Mesenchymal stem cell (in vitro differentiated cells and primary cell): ENCODE results near the gene SLIT3.

ENCODE experiments used
- DNase-seq: peaks from one replicate; pipeline ENCODE4 v3.0.0-alpha.2; 2013
- H2AFZ ChIP-seq: one replicate; pipeline ENCODE4 v1.6.1; 2013; ENCODE audit warnings: low read depth, mild to moderate bottlenecking, control low read depth, inconsistent platforms, low read length, moderate library complexity
- H2AK5ac ChIP-seq: 2 replicates; pipeline ENCODE4 v1.6.1; 2013; ENCODE audit warnings: low read length, moderate library complexity, mild to moderate bottlenecking, inconsistent platforms; ENCODE audit not compliant: severe bottlenecking
- H2BK120ac ChIP-seq: one replicate; pipeline ENCODE4 v1.6.1; 2013; ENCODE audit warnings: low read depth, mild to moderate bottlenecking, inconsistent platforms, low read length, moderate library complexity
- H2BK12ac ChIP-seq, 2 experiments: one replicate each; pipeline ENCODE4 v1.6.1; 2013; ENCODE audit warnings: inconsistent platforms in 2 of 2, low read length in 2 of 2, mild to moderate bottlenecking in 2 of 2, moderate library complexity in 2 of 2, control low read depth in 1 of 2
- H2BK15ac ChIP-seq: one replicate; pipeline ENCODE4 v1.6.1; 2013; ENCODE audit warnings: mild to moderate bottlenecking, low read depth, inconsistent platforms; ENCODE audit not compliant: poor library complexity, severe bottlenecking
- H2BK5ac ChIP-seq: 2 replicates; pipeline ENCODE4 v1.6.1; 2013; ENCODE audit warnings: low read depth, mild to moderate bottlenecking, low read length, control low read depth, inconsistent platforms; ENCODE audit not compliant: poor library complexity, severe bottlenecking
- H3K14ac ChIP-seq, 2 experiments: one replicate each; pipeline ENCODE4 v1.6.1; 2013; ENCODE audit warnings: inconsistent platforms in 2 of 2, low read length in 2 of 2, control low read depth in 1 of 2, mild to moderate bottlenecking in 1 of 2, moderate library complexity in 1 of 2
- H3K18ac ChIP-seq, 2 experiments: one replicate each; pipeline ENCODE4 v1.6.1; 2013; ENCODE audit warnings: inconsistent platforms in 2 of 2, low read length in 2 of 2, control low read depth in 1 of 2, low read depth in 1 of 2, mild to moderate bottlenecking in 1 of 2
- H3K23ac ChIP-seq, 2 experiments: one replicate each; pipeline ENCODE4 v1.6.1; 2013; ENCODE audit warnings: inconsistent platforms in 2 of 2, low read length in 2 of 2, mild to moderate bottlenecking in 2 of 2, moderate library complexity in 2 of 2, control low read depth in 1 of 2
- H3K27ac ChIP-seq: 2 replicates; pipeline ENCODE4 v1.5.1; 2013; ENCODE audit warnings: mild to moderate bottlenecking, moderate library complexity, low read length, control low read depth, inconsistent platforms; ENCODE audit not compliant: poor library complexity, severe bottlenecking
- H3K27me3 ChIP-seq, 2 experiments: 2 replicates each; pipeline versions ENCODE4 v1.6.1 to v1.7.0; 2013; ENCODE audit warnings: low read length in 2 of 2, mild to moderate bottlenecking in 2 of 2, moderate library complexity in 2 of 2, control low read depth in 1 of 2, inconsistent platforms in 1 of 2; ENCODE audit not compliant: control insufficient read depth in 1 of 2, insufficient read depth in 1 of 2
- H3K36me3 ChIP-seq, 2 experiments: 2 replicates each; pipeline versions ENCODE4 v1.6.1 to v1.7.0; 2013; ENCODE audit warnings: low read length in 2 of 2, control low read depth in 1 of 2, inconsistent platforms in 1 of 2, low read depth in 1 of 2, mild to moderate bottlenecking in 1 of 2; ENCODE audit not compliant: insufficient read depth in 2 of 2, control insufficient read depth in 1 of 2
- H3K4ac ChIP-seq, 2 experiments: one replicate each; pipeline ENCODE4 v1.6.1; 2013; ENCODE audit warnings: inconsistent platforms in 2 of 2, low read length in 2 of 2, mild to moderate bottlenecking in 2 of 2, moderate library complexity in 2 of 2, control low read depth in 1 of 2, low read depth in 1 of 2
- H3K4me1 ChIP-seq: 2 replicates; pipeline ENCODE4 v1.6.1; 2013; ENCODE audit warnings: low read depth, low read length, control low read depth; ENCODE audit not compliant: control insufficient read depth, insufficient read depth
- H3K4me2 ChIP-seq: 2 replicates; pipeline ENCODE4 v1.6.1; 2013; ENCODE audit warnings: low read length, mild to moderate bottlenecking, inconsistent platforms; ENCODE audit not compliant: poor library complexity, severe bottlenecking
- H3K4me3 ChIP-seq, 2 experiments: 2 replicates each; pipeline versions ENCODE4 v1.5.1 to v1.7.0; 2013; ENCODE audit warnings: low read length in 2 of 2, mild to moderate bottlenecking in 2 of 2, control low read depth in 1 of 2, low read depth in 1 of 2; ENCODE audit not compliant: insufficient read depth in 1 of 2
- H3K79me1 ChIP-seq: replicated peaks from 2 replicates; pipeline ENCODE4 v1.6.1; 2013; ENCODE audit warnings: mild to moderate bottlenecking, control low read depth, low read length, inconsistent platforms; ENCODE audit not compliant: poor library complexity, severe bottlenecking
- H3K9ac ChIP-seq: 2 replicates; pipeline ENCODE4 v1.7.0; 2013; ENCODE audit warnings: mild to moderate bottlenecking, low read length, moderate library complexity
- H3K9me3 ChIP-seq: 2 replicates; pipeline ENCODE4 v1.7.0; 2013; ENCODE audit warnings: mild to moderate bottlenecking, low read length; ENCODE audit not compliant: control insufficient read depth
- H4K8ac ChIP-seq: one replicate; pipeline ENCODE4 v1.6.1; 2013; ENCODE audit warnings: inconsistent platforms, mild to moderate bottlenecking, low read length, moderate library complexity
- H4K91ac ChIP-seq: one replicate; pipeline ENCODE4 v1.6.1; 2013; ENCODE audit warnings: mild to moderate bottlenecking, low read length, inconsistent platforms
- WGBS: methylation state at CpG from one replicate; pipeline ENCODE4 v1.1.7; 2013; ENCODE audit warnings: mixed read lengths; 5-methylcytosine and 5-hydroxymethylcytosine counted together

SLIT3 gene

GRCh38 chr5:168952196-168952595 is 348.7 kb downstream of the SLIT3 start:
- H3K27ac ChIP-seq: no peak overlapping the region
- H2AK5ac ChIP-seq: no peak overlapping the region
- H3K4ac ChIP-seq: no peak overlapping the region
- H3K36me3 ChIP-seq: peaks cover 0 to 9% of the 10 kb centered on the region in 2 experiments
- H2BK12ac ChIP-seq: no peak overlapping the region
- H3K23ac ChIP-seq: no peak overlapping the region
- H2BK5ac ChIP-seq: no peak overlapping the region
- no peak overlapping the region for H3K9ac ChIP-seq
- H2BK15ac ChIP-seq: no peak overlapping the region
- no peak overlapping the region for H2BK120ac ChIP-seq
- 53% methylated on average over 4 of the region's 6 CpGs for WGBS
- no peak overlapping the region for H4K8ac ChIP-seq
- H3K18ac ChIP-seq: no peak overlapping the region
- no peaks in the 10 kb centered on the region for H3K27me3 ChIP-seq
- no peak overlapping the region for H3K4me3 ChIP-seq
- no peaks in the 10 kb centered on the region for H3K4me1 ChIP-seq
- no peak overlapping the region for H3K4me2 ChIP-seq
- H2AFZ ChIP-seq: no peak overlapping the region
- no peaks in the 10 kb centered on the region for H3K9me3 ChIP-seq
- no peak overlapping the region for H3K14ac ChIP-seq
- H4K91ac ChIP-seq: no peak overlapping the region
- no peak for DNase-seq
- H3K79me1 ChIP-seq: no peaks in the 10 kb centered on the region

GRCh38 chr5:168951769-168952168 is 349.2 kb downstream of the SLIT3 start:
- no peak overlapping the region for H3K9ac ChIP-seq
- no peak overlapping the region for H3K14ac ChIP-seq
- H2BK5ac ChIP-seq: no peak overlapping the region
- no peak for DNase-seq
- H2BK15ac ChIP-seq: no peak overlapping the region
- no peak overlapping the region for H2BK120ac ChIP-seq
- no peak overlapping the region for H3K27ac ChIP-seq
- no peaks in the 10 kb centered on the region for H3K9me3 ChIP-seq
- peaks cover 0 to 9% of the 10 kb centered on the region in 2 experiments for H3K36me3 ChIP-seq
- H4K8ac ChIP-seq: no peak overlapping the region
- no peak overlapping the region for H3K4me3 ChIP-seq
- H3K18ac ChIP-seq: no peak overlapping the region
- H4K91ac ChIP-seq: no peak overlapping the region
- H3K4ac ChIP-seq: no peak overlapping the region
- no peak overlapping the region for H3K23ac ChIP-seq
- no peak overlapping the region for H2BK12ac ChIP-seq
- no peak overlapping the region for H2AFZ ChIP-seq
- H3K4me1 ChIP-seq: no peaks in the 10 kb centered on the region
- H3K4me2 ChIP-seq: no peak overlapping the region
- H3K27me3 ChIP-seq: no peaks in the 10 kb centered on the region
- no peaks in the 10 kb centered on the region for H3K79me1 ChIP-seq
- H2AK5ac ChIP-seq: no peak overlapping the region
- WGBS: 90% methylated on average over 5 of the region's 5 CpGs

DNA sequence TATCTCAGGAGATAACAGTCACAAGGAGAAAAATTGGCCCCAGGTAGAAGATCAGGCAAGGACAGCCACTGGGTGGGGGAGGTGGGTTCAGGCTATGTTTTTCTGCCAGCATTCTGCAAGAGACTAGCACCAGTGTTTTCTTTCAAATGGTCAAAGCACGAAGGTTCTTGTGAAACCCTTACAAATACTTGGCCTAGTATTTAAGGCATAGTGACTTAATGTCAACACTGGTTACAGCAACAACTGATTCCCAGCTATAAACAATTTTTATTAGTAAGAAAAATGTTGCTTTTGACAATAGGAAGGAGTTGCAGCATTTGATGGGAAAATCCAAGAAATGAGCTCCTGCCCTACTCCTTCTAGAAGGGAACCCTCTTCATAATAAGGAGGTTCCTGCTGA is 349.6 kb downstream of the SLIT3 start:
- WGBS: no CpG with 5 or more reads among the region's 1 CpG
- no peaks in the 10 kb centered on the region for H3K9me3 ChIP-seq
- no peak overlapping the region for H3K23ac ChIP-seq
- H3K4me1 ChIP-seq: no peaks in the 10 kb centered on the region
- H3K27ac ChIP-seq: no peak overlapping the region
- no peaks in the 10 kb centered on the region for H3K27me3 ChIP-seq
- H2AFZ ChIP-seq: no peak overlapping the region
- no peak overlapping the region for H3K4me2 ChIP-seq
- H3K9ac ChIP-seq: no peak overlapping the region
- H3K18ac ChIP-seq: no peak overlapping the region
- H2BK120ac ChIP-seq: no peak overlapping the region
- H2BK5ac ChIP-seq: no peak overlapping the region
- H2BK12ac ChIP-seq: no peak overlapping the region
- H2BK15ac ChIP-seq: no peak overlapping the region
- no peak overlapping the region for H2AK5ac ChIP-seq
- H3K4ac ChIP-seq: no peak overlapping the region
- H3K36me3 ChIP-seq: peaks cover 0 to 9% of the 10 kb centered on the region in 2 experiments
- no peak overlapping the region for H3K14ac ChIP-seq
- no peak overlapping the region for H4K91ac ChIP-seq
- peak; percentile 51 for DNase-seq
- no peaks in the 10 kb centered on the region for H3K79me1 ChIP-seq
- H3K4me3 ChIP-seq: no peak overlapping the region
- no peak overlapping the region for H4K8ac ChIP-seq

DNA sequence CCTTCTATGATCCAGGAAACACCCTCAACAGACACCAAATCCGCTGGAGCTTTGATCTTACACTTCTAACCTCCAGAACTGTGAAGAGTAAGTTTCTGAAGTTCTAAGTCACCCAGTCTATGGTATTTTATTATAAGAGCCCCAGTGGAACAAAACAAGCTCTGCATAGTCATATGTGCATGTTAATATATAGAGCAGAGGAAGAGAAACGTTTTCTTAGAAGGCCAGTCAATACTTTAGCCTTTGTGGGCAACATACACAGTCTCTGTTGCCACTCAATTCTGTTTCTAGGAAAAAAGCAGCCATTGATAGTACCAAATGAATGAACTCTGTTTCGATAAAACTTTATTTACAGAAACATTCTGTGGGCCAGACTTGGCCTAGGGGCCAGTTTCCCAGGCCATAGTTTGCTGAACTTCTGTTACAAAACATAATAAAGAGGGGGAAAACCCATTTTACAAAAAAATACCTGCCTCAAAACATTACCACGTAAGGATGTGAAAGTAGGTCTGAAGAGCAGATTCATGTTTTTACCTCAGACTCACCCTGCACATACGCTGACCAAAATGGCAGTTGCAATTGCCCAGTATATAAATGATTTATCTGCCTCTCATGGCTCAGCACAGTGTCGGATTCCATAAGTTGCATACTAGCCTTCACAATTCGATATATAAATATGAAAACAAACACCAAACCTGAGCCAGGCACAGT is 350.5 kb downstream of the SLIT3 start:
- H3K14ac ChIP-seq: no peak overlapping the region
- no peak overlapping the region for H2BK120ac ChIP-seq
- H3K9ac ChIP-seq: no peak overlapping the region
- H3K4ac ChIP-seq: no peak overlapping the region
- no peak overlapping the region for H2BK15ac ChIP-seq
- no peaks in the 10 kb centered on the region for H3K79me1 ChIP-seq
- no peak overlapping the region for H2BK12ac ChIP-seq
- WGBS: 83% methylated on average over 4 of the region's 7 CpGs
- no peak overlapping the region for H2AK5ac ChIP-seq
- no peak overlapping the region for H4K8ac ChIP-seq
- no peak overlapping the region for H3K4me3 ChIP-seq
- no peaks in the 10 kb centered on the region for H3K9me3 ChIP-seq
- H3K4me1 ChIP-seq: no peaks in the 10 kb centered on the region
- H3K36me3 ChIP-seq: peaks cover 0 to 9% of the 10 kb centered on the region in 2 experiments
- H2AFZ ChIP-seq: no peak overlapping the region
- H3K27ac ChIP-seq: no peak overlapping the region
- H3K27me3 ChIP-seq: no peaks in the 10 kb centered on the region
- DNase-seq: no peak
- no peak overlapping the region for H2BK5ac ChIP-seq
- H3K18ac ChIP-seq: no peak overlapping the region
- no peak overlapping the region for H3K4me2 ChIP-seq
- no peak overlapping the region for H4K91ac ChIP-seq
- H3K23ac ChIP-seq: no peak overlapping the region
